Measurements from ENCODE around the gene RNF40.
A peak's percentile ranks its signal among the peaks of the same experiment; 100 is the strongest.

RNF40 gene

GRCh38 chr16:30762991-30763725, 1.0 kb downstream of the RNF40 start:
- DNase-seq (ENCODE audit: low spot score), result no peak

- no peak for DNase-seq (ENCODE audit: low spot score)
Measured at GRCh38 chr16:30764086-30764485, 2.0 kb downstream of the RNF40 start.

GRCh38 chr16:30764816-30765465, 2.8 kb downstream of the RNF40 start:
- no peak for DNase-seq (ENCODE audit: low spot score)

GRCh38 chr16:30766206-30766932, 4.2 kb downstream of the RNF40 start:
- no peak for DNase-seq (ENCODE audit: low spot score)

GRCh38 chr16:30766933-30767284, 4.8 kb downstream of the RNF40 start:
- DNase-seq (ENCODE audit: low spot score), result no peak

- no peak for DNase-seq (ENCODE audit: low spot score)
Measured at GRCh38 chr16:30767767-30768465, 5.8 kb downstream of the RNF40 start.

- DNase-seq (ENCODE audit: low spot score), result no peak
Measured at GRCh38 chr16:30768583-30769181, 6.6 kb downstream of the RNF40 start.

- no peak for DNase-seq (ENCODE audit: low spot score)
Measured at GRCh38 chr16:30769379-30770089, 7.4 kb downstream of the RNF40 start.

GRCh38 chr16:30771726-30772125, 9.6 kb downstream of the RNF40 start:
- DNase-seq (ENCODE audit: low spot score), result peak; percentile 35

- DNase-seq (ENCODE audit: low spot score), result no peak
Measured at GRCh38 chr16:30773826-30774225, 11.7 kb downstream of the RNF40 start.

- peak; percentile 35 for DNase-seq (ENCODE audit: low spot score)
Measured at GRCh38 chr16:30774367-30775130, 12.4 kb downstream of the RNF40 start.

GRCh38 chr16:30775131-30775391, 12.9 kb downstream of the RNF40 start:
- DNase-seq (ENCODE audit: low spot score), result no peak

- DNase-seq (ENCODE audit: low spot score), result peak; percentile 86
Measured at GRCh38 chr16:30775392-30776188, 13.5 kb downstream of the RNF40 start.

GRCh38 chr16:30777591-30778297, 15.6 kb downstream of the RNF40 start:
- DNase-seq (ENCODE audit: low spot score), result no peak

- DNase-seq (ENCODE audit: low spot score), result no peak
Measured at GRCh38 chr16:30778549-30779244, 16.6 kb downstream of the RNF40 start.

- DNase-seq (ENCODE audit: low spot score), result no peak
Measured at GRCh38 chr16:30779596-30779995, 17.5 kb downstream of the RNF40 start.

GRCh38 chr16:30780021-30780420, 17.9 kb downstream of the RNF40 start:
- no peak for DNase-seq (ENCODE audit: low spot score)

GRCh38 chr16:30780549-30780948, 18.4 kb downstream of the RNF40 start:
- no peak for DNase-seq (ENCODE audit: low spot score)
